ENCODE measurements around the gene BIRC2. TPM values are rescaled to one million over a fixed set of nuclear protein-coding genes. Genes with fewer than 3 reads are reported as not detected.
"Not testable (repeated sequence)": the region's sequence is repeated elsewhere in the genome, so short reads cannot be mapped to it uniquely, and the experiment has no call there.

The BIRC2 gene
- total and polyA plus RNA-seq, 9 of the 15 experiments (the other 6 are each of a cell fraction or from before 2014, with no cell fraction given): 14.3 to 45.9 (median 20.7) TPM

DNA sequence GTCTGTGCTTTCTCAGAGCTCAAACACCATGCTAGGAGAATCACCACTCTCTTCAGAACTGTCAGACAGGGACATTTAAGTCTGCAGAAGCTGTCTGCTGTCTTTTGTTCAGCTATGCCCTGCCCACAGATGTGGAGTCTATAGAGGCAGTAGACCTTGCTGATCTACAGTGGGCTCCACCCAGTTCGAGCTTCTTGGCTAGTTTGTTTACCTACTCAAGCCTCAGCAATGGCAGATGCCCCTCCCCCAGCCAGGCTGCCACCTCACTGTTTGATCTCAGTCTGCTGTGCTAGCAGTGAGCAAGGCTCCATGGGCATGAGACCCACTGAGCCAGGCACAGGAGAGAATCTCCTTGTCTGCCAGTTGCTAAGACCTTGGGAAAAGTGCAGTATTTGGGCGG is 46.2 kb upstream of the BIRC2 start:
- H3K79me2 ChIP-seq (ENCODE audit: control insufficient read depth, insufficient read depth, low read length); H3K9me1 ChIP-seq (ENCODE audit: control insufficient read depth, insufficient read depth, low read length); BruUV-seq (replicated peaks); H3K27ac ChIP-seq (ENCODE audit: extremely low read depth, low read depth, low read length); POLR2A ChIA-PET; H4K20me1 ChIP-seq (replicated peaks; ENCODE audit: control insufficient read depth, insufficient read depth, low read length); H3K9ac ChIP-seq (ENCODE audit: insufficient read depth in 1 of 2, low read depth in 2 of 2, low read length in 2 of 2); DNase-seq (ENCODE audit: extremely low read depth in 1 of 4, low spot score in 3 of 4); H3K4me1 ChIP-seq (replicated peaks in 1 of 2; ENCODE audit: control insufficient read depth in 2 of 2, insufficient read depth in 2 of 2, low read length in 2 of 2); H2AFZ ChIP-seq (ENCODE audit: low read depth, low read length); H3K4me3 ChIP-seq; H3K36me3 ChIP-seq (ENCODE audit: control insufficient read depth, insufficient read depth, low read length); intact Hi-C loops (cut with micrococcal nuclease); FAIRE-seq; CTCF ChIA-PET (ENCODE audit: low intra/inter-chr PET ratio); H3K4me2 ChIP-seq (ENCODE audit: insufficient read depth, low read length); H3K27me3 ChIP-seq (ENCODE audit: control insufficient read depth in 2 of 2, insufficient read depth in 2 of 2, low read length in 2 of 2); in situ Hi-C loops (cut with MboI); ATAC-seq; H3K9me3 ChIP-seq (replicated peaks; ENCODE audit: control insufficient read depth, insufficient read depth, low read depth, low read length): not testable (repeated sequence)
- 0% methylated on average over 2 of the region's 2 CpGs for WGBS (ENCODE audit: insufficient coverage, low coverage, missing lambda C conversion rate)

DNA sequence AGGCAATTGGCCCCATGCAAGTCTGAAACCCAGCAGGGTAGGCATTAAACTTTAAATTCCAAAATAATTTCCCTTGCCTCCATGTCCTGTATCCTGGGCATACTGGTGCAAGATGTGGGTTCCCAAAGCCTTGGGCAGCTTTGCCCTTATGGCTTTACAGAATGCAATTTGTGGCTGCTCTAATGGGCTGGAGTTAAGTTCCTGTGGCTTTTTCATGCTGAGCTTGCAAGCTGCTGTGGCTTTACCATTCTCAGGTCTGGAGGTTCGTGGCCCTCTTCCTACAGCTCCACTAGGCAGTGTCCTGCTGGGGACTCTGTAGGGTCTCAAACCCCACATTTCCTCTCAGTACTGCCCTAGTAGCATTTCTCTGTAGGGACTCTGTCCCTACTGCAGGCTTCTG is 44.8 kb upstream of the BIRC2 start:
- no TSS peak for BruUV-seq (replicated peaks)
- H3K36me3 ChIP-seq (ENCODE audit: control insufficient read depth, insufficient read depth, low read length): no peaks in the 10 kb centered on the region
- H3K79me2 ChIP-seq (ENCODE audit: control insufficient read depth, insufficient read depth, low read length): no peaks in the 10 kb centered on the region
- H2AFZ ChIP-seq (ENCODE audit: low read depth, low read length): no peak overlapping the region
- no peaks in the 10 kb centered on the region for H3K9me3 ChIP-seq (replicated peaks; ENCODE audit: control insufficient read depth, insufficient read depth, low read depth, low read length)
- FAIRE-seq: no peak
- no peak overlapping the region for H3K4me3 ChIP-seq
- in situ Hi-C loops (cut with MboI): no loop called here
- no peak overlapping the region for H3K9ac ChIP-seq (ENCODE audit: insufficient read depth in 1 of 2, low read depth in 2 of 2, low read length in 2 of 2)
- H4K20me1 ChIP-seq (replicated peaks; ENCODE audit: control insufficient read depth, insufficient read depth, low read length): no peaks in the 10 kb centered on the region
- no peak for ATAC-seq
- DNase-seq (ENCODE audit: extremely low read depth in 1 of 4, low spot score in 3 of 4): no peak
- ChIA-PET CTCF (ENCODE audit: low intra/inter-chr PET ratio) (no interaction called here), POLR2A (no interaction called here)
- H3K4me2 ChIP-seq (ENCODE audit: insufficient read depth, low read length): no peak overlapping the region
- peaks cover 0 to 16% of the 10 kb centered on the region in 2 experiments; a peak in 1 of 5 replicates for H3K4me1 ChIP-seq (replicated peaks in 1 of 2; ENCODE audit: control insufficient read depth in 2 of 2, insufficient read depth in 2 of 2, low read length in 2 of 2)
- H3K27me3 ChIP-seq (ENCODE audit: control insufficient read depth in 2 of 2, insufficient read depth in 2 of 2, low read length in 2 of 2): no peaks in the 10 kb centered on the region; a peak in 1 of 5 replicates
- H3K9me1 ChIP-seq (ENCODE audit: control insufficient read depth, insufficient read depth, low read length): no peaks in the 10 kb centered on the region
- H3K27ac ChIP-seq (ENCODE audit: extremely low read depth, low read depth, low read length): no peak overlapping the region
- WGBS (ENCODE audit: insufficient coverage, low coverage, missing lambda C conversion rate): 0% methylated on average over 1 of the region's 1 CpG
- intact Hi-C loops (cut with micrococcal nuclease): no loop called here
- no peak for TF ChIP-seq DMBX1 (CRISPR knock-in tag; IDR thresholded peaks at IDR 0.05; ENCODE audit: borderline replicate concordance)
- TF ChIP-seq CUX1 (CRISPR knock-in tag; IDR thresholded peaks at IDR 0.05): no peak
- no peak for TF ChIP-seq SMAD3 (CRISPR knock-in tag; conservative IDR thresholded peaks at IDR 0.05)
- TF ChIP-seq ZBED1 (IDR thresholded peaks at IDR 0.05): no peak
- TF ChIP-seq POLR2G (IDR thresholded peaks at IDR 0.05; ENCODE audit: low read depth, low read length): no peak
- no peak for TF ChIP-seq ZZZ3 (IDR thresholded peaks at IDR 0.05)
- no peak for TF ChIP-seq NFYB (IDR thresholded peaks at IDR 0.05; ENCODE audit: extremely low read depth, insufficient read length)
- no peak for TF ChIP-seq TBL1XR1 (IDR thresholded peaks at IDR 0.05; ENCODE audit: low read length in 2 of 2)
- TF ChIP-seq FOXA3 (CRISPR knock-in tag; conservative IDR thresholded peaks at IDR 0.05 in 1 of 2, IDR thresholded peaks at IDR 0.05 in 1 of 2): no peak
- TF ChIP-seq HSF4 (CRISPR knock-in tag; IDR thresholded peaks at IDR 0.05; ENCODE audit: borderline replicate concordance): no peak
- no peak for TF ChIP-seq ZNF174 (CRISPR knock-in tag; IDR thresholded peaks at IDR 0.05)
- TF ChIP-seq RAD51 (IDR thresholded peaks at IDR 0.05; ENCODE audit: borderline replicate concordance, low read depth): no peak

Data from K562 (cell line).